Measurements from ENCODE around the gene JPH4. TPM values are rescaled to one million over a fixed set of nuclear protein-coding genes. Genes with fewer than 3 reads are reported as not detected.

The JPH4 gene
- total and polyA plus RNA-seq, 2 of the 8 experiments (the other 6 are each of a cell fraction or from before 2014, with no cell fraction given), result 23.9 to 46.7 TPM

GRCh38 chr14:23544511-23545447 lies 33.8 kb downstream of the JPH4 start (continued):
- no peak for TF ChIP-seq BRCA1 (IDR thresholded peaks at IDR 0.05; ENCODE audit: low read depth, low read length)
- TF ChIP-seq CEBPB (IDR thresholded peaks at IDR 0.05; ENCODE audit: low read depth, low read length), result 0 out of 2 replicates have a peak, but pooled peaks have one; percentile 28
- TF ChIP-seq KDM1A (IDR thresholded peaks at IDR 0.05; ENCODE audit: borderline replicate concordance, low read length), result 0 out of 2 replicates have a peak, but pooled peaks have one; percentile 39
- TF ChIP-seq MAX (IDR thresholded peaks at IDR 0.05), result peak; percentile 77
- TF ChIP-seq ZNF274 (IDR thresholded peaks at IDR 0.05; ENCODE audit: borderline replicate concordance, extremely low read depth, low read length), result no peak
- TF ChIP-seq FOSL1 (IDR thresholded peaks at IDR 0.05; ENCODE audit: insufficient read depth, low read depth, low read length), result no peak
- TF ChIP-seq, protein P1, sequence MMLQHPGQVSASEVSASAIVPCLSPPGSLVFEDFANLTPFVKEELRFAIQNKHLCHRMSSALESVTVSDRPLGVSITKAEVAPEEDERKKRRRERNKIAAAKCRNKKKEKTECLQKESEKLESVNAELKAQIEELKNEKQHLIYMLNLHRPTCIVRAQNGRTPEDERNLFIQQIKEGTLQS (IDR thresholded peaks at IDR 0.05; ENCODE audit: insufficient read depth, low read depth, low read length), result no peak
- peak; percentile 77 for TF ChIP-seq ASH2L (IDR thresholded peaks at IDR 0.05; ENCODE audit: low read length)
- peak; percentile 53; the same call in 1 of the 2 replicates for TF ChIP-seq POLR2AphosphoS5 (IDR thresholded peaks at IDR 0.05; ENCODE audit: low read depth, low read length)
- no peak for TF ChIP-seq CBX5 (IDR thresholded peaks at IDR 0.05; ENCODE audit: low read depth, low read length)
- TF ChIP-seq SIN3A (conservative IDR thresholded peaks at IDR 0.05 in 1 of 2, IDR thresholded peaks at IDR 0.05 in 1 of 2; ENCODE audit: low read depth in 1 of 2, low read length in 2 of 2), result 0 out of 4 replicates have a peak, but pooled peaks of 1 of the 2 experiments have one; percentile 33
- TF ChIP-seq CBX8 (IDR thresholded peaks at IDR 0.05; ENCODE audit: borderline replicate concordance, low read depth, low read length), result no peak
- no peak for TF ChIP-seq SRF (IDR thresholded peaks at IDR 0.05; ENCODE audit: low read depth, low read length)
- no peak for TF ChIP-seq RNF2 (IDR thresholded peaks at IDR 0.05; ENCODE audit: borderline replicate concordance, low read depth, low read length, missing control alignments, poor library complexity, severe bottlenecking)
- no peak for TF ChIP-seq MAFK (IDR thresholded peaks at IDR 0.05; ENCODE audit: low read depth, low read length)
- TF ChIP-seq BCL11A (IDR thresholded peaks at IDR 0.05; ENCODE audit: low read depth in 2 of 2, low read length in 2 of 2), result no peak
- peak; percentile 58; the same call in 1 of the 2 replicates for TF ChIP-seq TAF1 (IDR thresholded peaks at IDR 0.05; ENCODE audit: low read depth, low read length)
- no peak for TF ChIP-seq CHD2 (IDR thresholded peaks at IDR 0.05; ENCODE audit: low read length)
- peak; percentile 81 for TF ChIP-seq YY1 (IDR thresholded peaks at IDR 0.05; ENCODE audit: low read depth, low read length)
- no peak for TF ChIP-seq SP2 (IDR thresholded peaks at IDR 0.05; ENCODE audit: low read length)
- TF ChIP-seq RBBP5 (IDR thresholded peaks at IDR 0.05; ENCODE audit: borderline replicate concordance, low read depth, low read length), result peak; percentile 35; the same call in 1 of the 2 replicates
- TF ChIP-seq JUN (IDR thresholded peaks at IDR 0.05; ENCODE audit: low read depth, low read length), result no peak
- no peak for TF ChIP-seq GABPA (IDR thresholded peaks at IDR 0.05; ENCODE audit: borderline replicate concordance, insufficient read depth, low read length)

Data from H1 (cell line).